Left renal pelvis (tissue), 4 donors: ENCODE measurements around the gene PRODH. TPM values are rescaled to one million over a fixed set of nuclear protein-coding genes. Genes with fewer than 3 reads are reported as not detected.
"Not testable (repeated sequence)": the region's sequence is repeated elsewhere in the genome, so short reads cannot be mapped to it uniquely, and the experiment has no call there.

Experiments used
- DNase-seq, 4 donors: peaks; one replicate each; pipeline ENCODE4 v3.0.0-alpha.2; 2013; ENCODE audit warnings: low read depth in 4 of 4, low spot score in 3 of 4
- polyA plus RNA-seq, 4 donors: library from polyadenylated mRNA; unstranded; fragments of 120-200 nt; gene quantifications; one replicate each; pipeline ENCODE4 v1.2.1, GENCODE V29; 2013; ENCODE audit not compliant: insufficient read length in 4 of 4

Gene PRODH
- polyA plus RNA-seq, 4 donors: 0.75 to 24.0 (median 11.0) TPM

- not testable (repeated sequence) for DNase-seq
Measured at GRCh38 chr22:18969158-18969942, 33.3 kb upstream of the PRODH start.

DNA sequence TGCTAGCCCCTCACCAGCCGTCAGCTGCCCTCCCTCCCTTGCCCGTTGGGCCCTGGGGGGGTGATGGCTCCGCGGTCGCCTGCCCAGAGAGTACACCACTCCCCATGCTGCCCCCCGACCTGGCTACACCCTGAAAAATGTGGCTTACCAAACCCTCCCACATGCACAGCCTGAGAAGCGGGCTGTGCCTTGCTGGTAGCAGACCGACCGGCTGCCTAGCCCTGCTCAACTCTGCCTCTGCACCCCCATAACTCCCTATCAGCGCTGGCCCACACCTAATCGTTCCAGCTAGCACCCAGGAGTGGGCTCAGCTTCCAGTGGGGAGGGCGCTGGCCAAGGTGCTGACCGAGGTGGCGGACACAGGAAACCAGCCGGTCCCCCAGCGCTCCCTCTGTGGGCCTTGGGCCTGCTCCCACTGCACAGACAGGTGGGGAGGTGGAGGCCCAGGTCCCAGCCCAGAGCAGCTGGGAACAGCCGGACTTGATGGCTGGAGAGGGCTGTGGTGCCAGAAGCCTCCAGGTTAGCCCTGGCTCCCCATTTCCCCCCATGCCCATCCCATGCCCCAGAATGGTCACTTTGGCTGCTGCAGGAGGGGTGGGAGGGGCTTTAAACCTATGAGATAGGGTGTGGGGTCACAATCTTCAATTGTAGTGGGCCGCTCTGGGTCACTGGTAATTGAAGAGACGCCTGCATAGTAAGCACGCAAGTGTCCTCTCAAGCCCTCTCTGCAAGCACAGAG, 32.1 kb upstream of the PRODH start:
- DNase-seq: no peak

DNA sequence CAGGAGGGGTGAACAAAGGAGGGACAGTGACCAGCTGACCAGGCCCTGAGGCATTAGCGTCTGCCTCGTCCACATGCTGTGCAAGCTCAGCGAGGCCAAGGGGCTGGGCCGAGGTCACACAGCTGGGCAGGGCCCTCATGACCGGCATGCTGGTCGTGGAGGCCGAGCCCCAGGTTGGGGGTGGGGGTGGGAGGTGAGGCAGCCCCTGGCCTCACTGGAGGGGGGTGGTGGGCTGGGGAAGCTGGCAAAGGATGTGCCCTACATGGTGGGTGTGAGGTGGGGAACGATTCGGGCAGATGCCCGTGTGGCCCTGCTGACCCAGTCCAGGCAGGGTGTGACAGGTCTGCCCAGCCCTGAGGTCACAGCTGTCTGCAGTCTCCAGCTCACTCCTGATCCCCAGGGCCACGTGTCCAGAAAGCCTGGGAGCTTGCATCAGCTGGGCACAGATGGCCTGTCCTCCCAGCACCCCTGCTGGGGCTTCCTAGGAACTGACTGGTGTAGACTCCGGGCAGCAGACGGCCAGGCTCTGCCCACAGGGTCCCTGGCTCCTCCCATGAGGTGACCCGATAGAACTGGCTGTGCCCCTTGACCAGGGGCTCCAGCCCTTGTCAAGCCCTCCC, 31.4 kb upstream of the PRODH start:
- DNase-seq: not testable (repeated sequence)

DNA sequence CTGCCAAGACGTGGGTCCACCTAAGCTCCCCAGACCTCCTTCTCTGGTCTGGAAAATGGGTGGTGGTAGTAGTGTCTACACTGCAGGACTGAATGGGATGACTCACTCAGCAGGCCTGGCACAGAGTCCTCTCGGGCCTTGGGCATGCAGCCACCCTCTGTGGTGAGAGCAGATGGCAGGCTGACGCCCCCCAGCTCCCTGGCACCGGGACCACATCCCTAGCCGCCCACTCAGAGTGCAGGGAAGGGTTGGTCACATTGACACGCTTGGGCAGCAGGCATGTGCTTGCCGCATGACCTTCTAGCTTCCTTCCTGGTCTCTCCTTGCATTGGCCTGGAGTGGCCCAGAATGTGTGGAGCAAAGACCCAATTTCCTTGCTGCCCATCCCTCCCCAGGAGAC, 30.7 kb upstream of the PRODH start:
- DNase-seq: no peak

DNA sequence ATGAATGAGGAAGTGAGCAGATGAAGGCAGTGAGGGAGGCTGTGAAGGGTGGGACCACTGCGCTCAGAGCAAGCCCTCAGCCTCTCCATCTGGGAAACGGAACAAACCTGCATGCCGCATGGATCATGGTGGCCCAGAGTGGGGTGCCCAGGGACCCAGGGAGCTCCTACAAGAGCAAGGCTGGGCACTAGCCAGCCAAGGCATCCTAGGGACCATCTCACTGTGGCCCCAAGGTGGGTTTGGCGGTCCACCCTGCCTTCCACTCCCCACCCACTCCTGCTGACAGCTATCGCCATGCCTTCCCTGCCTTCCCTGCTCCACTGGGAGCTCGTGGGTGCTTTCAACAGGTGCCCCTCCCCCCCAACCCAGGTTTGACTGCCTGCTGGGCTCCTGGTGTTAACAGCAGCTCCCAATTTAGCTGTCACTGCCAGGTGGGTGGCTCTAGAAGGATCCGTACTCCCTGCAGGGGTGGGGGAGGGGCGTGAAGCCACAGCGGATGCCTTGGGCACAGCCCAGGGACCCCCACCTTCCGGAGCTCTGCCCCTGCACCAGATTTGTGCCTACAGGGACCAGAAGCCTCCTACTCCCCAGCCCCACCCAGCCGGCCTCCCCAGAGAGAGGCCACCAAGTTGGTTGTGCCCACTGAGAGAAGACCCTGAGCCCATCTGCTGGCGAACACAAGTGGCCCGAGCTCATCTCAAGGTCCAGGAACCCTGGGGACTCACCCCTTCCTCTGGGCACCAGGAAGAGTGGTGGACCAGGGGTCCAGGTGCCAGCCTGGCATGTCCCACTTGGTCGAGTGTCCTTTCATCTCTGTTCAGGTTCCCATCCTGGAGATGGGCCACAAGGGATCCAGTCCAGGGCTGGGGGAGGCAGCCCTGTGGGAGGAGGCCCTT, 29.7 kb upstream of the PRODH start:
- no peak for DNase-seq

DNA sequence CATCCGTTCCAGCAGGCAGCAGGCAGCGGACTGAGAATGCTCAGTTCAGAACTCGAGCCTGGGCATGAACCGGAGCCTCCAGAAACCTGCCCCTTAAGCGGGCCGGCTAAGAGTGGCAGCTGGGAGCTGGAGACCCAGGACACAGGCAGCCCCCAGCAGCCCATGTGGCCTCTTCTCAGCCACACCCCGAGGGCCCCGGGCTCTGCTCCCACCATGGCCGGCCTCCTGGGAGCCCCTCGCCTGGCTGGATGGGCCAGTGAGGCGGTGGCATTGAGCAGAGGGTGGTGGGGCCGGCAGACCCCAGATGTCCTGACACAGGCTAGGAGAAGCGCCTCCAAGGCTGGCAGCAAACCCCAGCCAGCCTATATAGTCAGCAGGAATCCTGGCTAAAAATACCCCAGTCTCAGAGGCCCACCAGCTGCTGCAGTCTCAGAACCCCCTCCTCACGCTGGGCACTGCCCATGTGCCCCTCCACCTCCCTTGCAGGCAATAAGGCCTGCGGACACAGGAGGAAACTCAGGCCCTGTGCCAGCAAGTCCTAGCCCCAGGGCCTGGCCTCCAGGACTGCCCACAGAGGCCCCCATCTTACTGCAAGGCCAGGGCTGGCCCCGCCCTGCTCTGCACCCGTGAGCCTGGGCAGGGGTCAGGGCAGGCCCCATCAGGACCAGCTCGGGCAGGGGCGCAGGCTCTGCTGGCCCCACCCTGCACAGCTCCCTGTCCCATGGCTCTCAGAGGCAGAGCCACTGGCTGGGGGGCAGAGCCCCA, 28.6 kb upstream of the PRODH start:
- DNase-seq: not testable (repeated sequence)

GRCh38 chr22:18964051-18964450, 28.0 kb upstream of the PRODH start:
- not testable (repeated sequence) for DNase-seq

DNA sequence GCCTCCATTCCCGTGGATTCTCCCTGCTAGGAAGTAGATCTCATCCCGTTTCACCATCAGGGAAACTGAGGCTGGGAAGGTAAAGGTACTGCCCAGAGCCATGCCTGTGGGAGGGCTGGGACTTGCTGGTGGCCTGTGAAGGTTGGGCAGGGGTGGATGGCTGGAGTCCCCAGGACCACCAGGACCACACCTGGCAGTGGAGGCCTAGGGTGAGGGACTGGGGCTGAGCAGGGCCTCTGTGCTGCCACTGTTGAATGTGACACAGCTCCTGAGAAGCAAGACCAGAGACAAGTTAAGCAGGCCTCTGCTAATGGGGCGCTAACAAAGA, 26.2 kb upstream of the PRODH start:
- no peak for DNase-seq

DNA sequence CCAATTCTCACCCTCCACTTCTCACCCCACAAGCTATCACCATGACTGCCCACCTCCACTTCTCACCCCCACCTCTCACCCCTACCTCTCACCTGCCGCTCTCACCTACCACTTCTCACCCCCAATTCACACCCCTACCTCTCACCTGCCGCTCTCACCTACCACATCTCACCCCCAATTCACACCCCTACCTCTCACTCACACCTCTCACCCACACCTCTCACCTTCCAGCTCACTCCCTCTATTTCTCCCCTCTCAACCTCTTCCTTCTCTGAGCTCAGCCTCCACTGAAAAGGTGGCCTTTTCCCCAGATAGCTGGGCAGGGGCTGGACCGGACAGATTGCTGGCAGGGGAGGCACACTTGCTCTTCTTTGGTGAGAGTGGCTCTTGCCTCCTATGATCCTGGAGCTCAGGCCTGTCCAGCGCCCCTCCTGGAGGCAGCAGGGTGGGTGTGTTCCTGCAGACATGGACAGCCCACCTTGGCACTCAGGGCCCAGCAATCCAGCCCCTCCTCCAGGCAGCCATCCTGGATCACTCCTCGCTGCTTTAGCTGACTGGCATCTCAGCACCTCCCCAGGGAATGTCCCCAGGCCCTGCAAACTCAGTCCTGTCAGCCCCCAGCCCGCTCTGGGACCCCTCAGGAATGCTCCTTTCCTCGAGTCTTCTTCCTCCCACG, 25.7 kb upstream of the PRODH start:
- not testable (repeated sequence) for DNase-seq

DNA sequence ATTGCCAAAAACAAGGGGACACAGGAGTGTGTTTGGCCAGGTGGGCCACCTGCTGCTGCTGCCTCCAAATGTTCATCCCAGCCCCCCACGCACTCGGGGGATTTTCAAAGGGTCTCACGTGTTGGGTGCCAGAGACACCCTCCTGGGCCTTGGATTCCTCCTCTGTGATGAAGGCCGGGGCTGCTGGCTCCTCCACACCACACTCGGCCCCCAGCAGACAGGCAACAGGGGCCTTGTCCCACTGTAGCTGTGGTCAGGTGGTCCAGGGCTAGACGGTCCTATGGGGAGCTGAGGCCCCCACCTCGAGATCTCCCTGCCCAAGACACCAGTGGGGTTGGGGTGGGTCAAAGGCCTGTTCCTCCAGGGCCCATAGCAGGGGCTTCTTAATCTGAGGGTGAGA, 25.1 kb upstream of the PRODH start:
- DNase-seq: not testable (repeated sequence)

DNA sequence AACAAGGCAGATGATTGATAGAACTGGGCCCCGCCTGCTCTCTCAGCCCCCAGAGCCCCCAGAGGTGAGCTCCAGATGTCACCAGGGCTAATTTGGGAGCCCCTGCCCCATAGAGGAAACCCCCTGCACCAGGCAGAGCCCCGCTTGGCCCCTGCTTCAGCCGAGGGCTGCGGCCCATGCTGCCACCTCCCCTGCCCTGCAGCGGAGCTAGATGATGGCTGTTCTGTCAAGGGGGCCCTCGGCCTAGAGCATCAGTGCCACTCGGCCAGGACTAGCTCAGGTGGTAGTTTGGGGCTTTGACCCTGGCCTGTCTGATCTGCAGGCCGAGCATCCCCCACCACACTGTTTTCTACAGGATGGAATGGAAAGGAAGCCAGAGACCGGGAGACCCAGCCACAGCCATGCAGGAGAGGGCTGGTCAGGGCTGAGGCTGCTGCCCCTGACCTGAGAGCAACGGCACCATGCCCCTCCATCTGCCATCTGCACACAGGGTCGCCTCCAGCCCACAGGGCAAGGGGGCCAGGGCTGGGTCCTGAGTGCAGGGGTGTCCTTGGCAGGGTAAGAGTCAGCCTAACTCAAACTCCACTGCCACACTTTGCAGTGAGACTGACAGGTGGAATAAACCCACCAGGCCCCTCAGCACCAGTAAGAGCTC, 24.2 kb upstream of the PRODH start:
- not testable (repeated sequence) for DNase-seq

DNA sequence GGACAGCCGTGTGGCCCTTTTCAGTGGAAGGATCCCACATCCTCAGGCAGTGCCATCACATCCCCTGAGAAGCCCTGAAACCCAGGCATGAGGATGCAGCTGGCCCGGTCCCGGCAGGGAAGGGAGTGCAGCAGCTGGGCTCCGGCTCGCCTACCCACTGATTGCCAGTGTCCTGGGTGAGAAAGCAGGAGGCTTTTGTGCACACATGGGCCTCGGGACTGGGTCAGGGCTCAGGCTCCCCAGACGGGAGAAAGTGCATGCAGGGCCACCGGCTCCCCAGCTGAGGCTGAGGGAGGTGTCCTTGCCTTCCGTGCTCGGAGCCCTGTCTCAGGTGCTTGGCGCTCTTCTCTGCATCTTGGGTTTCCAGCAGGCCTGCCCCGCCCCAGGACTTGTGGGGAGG, 23.6 kb upstream of the PRODH start:
- DNase-seq: not testable (repeated sequence)

- not testable (repeated sequence) for DNase-seq
Measured at GRCh38 chr22:18959266-18959665, 23.2 kb upstream of the PRODH start.

DNA sequence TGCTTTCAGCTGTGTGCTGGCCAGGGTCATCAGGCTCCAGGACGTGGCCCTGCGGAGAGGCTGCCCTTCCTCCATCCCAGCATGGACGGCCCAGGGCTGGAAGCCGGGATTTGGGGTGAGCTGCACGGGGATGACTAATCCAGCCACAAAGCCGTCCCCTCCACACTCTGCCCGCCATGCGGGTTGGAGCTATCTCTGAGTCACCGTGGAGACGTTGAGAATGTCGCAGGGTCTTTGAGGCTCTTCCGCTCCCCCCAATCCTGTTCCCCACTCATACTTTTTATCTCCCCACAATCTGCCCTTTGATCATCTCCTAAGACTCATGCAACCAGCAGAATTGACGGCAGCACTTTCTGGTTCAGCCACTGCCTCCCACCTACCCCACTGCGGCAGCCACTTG, 22.6 kb upstream of the PRODH start:
- DNase-seq: not testable (repeated sequence)

- DNase-seq: not testable (repeated sequence)
Measured at GRCh38 chr22:18958321-18958705, 22.2 kb upstream of the PRODH start.

- not testable (repeated sequence) for DNase-seq
Measured at GRCh38 chr22:18957621-18958320, 21.7 kb upstream of the PRODH start.

DNA sequence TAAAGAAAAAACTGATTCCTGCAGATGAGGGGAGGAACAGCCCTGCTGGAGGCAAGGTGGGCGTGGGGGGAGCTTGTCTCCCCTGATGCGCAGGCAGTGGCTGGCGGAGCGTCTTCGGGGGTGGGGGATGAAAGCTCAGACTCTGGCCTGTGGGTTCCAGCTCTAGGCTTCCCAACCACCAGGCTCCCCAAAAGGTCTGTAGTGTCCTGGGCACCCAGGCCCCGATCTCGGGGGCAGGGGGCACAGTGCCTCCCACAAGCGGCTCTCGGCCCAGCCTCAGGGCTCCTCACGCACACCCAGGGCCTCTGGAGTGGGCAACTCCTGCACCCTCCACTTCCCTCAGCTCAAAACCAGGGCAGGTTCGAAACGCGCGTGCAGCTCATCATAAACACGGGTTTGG, 20.9 kb upstream of the PRODH start:
- not testable (repeated sequence) for DNase-seq
